Measurements from ENCODE around the gene CACNA1F.

GRCh38 chrX:49263631-49264030, 30.5 kb upstream of the CACNA1F start:
- TF ChIP-seq, protein P1, sequence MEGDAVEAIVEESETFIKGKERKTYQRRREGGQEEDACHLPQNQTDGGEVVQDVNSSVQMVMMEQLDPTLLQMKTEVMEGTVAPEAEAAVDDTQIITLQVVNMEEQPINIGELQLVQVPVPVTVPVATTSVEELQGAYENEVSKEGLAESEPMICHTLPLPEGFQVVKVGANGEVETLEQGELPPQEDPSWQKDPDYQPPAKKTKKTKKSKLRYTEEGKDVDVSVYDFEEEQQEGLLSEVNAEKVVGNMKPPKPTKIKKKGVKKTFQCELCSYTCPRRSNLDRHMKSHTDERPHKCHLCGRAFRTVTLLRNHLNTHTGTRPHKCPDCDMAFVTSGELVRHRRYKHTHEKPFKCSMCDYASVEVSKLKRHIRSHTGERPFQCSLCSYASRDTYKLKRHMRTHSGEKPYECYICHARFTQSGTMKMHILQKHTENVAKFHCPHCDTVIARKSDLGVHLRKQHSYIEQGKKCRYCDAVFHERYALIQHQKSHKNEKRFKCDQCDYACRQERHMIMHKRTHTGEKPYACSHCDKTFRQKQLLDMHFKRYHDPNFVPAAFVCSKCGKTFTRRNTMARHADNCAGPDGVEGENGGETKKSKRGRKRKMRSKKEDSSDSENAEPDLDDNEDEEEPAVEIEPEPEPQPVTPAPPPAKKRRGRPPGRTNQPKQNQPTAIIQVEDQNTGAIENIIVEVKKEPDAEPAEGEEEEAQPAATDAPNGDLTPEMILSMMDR (IDR thresholded peaks at IDR 0.05): no peak
- TF ChIP-seq POLR2A (IDR thresholded peaks at IDR 0.05): no peak

Data from thyroid gland (tissue), 4 donors.